Measurements from ENCODE around the gene RING1. TPM values are rescaled to one million over a fixed set of nuclear protein-coding genes. Genes with fewer than 3 reads are reported as not detected.

Gene RING1
- total RNA-seq, 4 donors from 2014 or later: 16.1 to 25.2 (median 21.6) TPM

GRCh38 chr6:33185190-33185589 lies 23.1 kb upstream of the RING1 start:
- no peaks in the 10 kb centered on the region for H3K9me3 ChIP-seq
- H3K36me3 ChIP-seq: peaks cover 0 to 6% (median 0%) of the 10 kb centered on the region in 3 donors
- H3K27me3 ChIP-seq: peaks cover 0 to 10% of the 10 kb centered on the region in 2 donors
- TF ChIP-seq POLR2A (IDR thresholded peaks at IDR 0.05) (no peak), EP300 (IDR thresholded peaks at IDR 0.05) (no peak)
- TF ChIP-seq, protein P1, sequence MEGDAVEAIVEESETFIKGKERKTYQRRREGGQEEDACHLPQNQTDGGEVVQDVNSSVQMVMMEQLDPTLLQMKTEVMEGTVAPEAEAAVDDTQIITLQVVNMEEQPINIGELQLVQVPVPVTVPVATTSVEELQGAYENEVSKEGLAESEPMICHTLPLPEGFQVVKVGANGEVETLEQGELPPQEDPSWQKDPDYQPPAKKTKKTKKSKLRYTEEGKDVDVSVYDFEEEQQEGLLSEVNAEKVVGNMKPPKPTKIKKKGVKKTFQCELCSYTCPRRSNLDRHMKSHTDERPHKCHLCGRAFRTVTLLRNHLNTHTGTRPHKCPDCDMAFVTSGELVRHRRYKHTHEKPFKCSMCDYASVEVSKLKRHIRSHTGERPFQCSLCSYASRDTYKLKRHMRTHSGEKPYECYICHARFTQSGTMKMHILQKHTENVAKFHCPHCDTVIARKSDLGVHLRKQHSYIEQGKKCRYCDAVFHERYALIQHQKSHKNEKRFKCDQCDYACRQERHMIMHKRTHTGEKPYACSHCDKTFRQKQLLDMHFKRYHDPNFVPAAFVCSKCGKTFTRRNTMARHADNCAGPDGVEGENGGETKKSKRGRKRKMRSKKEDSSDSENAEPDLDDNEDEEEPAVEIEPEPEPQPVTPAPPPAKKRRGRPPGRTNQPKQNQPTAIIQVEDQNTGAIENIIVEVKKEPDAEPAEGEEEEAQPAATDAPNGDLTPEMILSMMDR (IDR thresholded peaks at IDR 0.05): no peak
- 76 to 85% methylated on average over 6 to 9 of the region's 9 CpGs for WGBS, 2 donors
- H3K27ac ChIP-seq: no peak overlapping the region
- peaks cover 0 to 4% (median 0%) of the 10 kb centered on the region in 4 donors for H3K4me1 ChIP-seq
- no peak overlapping the region for H3K4me3 ChIP-seq
- no peak for DNase-seq (ENCODE audit: low spot score in 2 of 2)

DNA sequence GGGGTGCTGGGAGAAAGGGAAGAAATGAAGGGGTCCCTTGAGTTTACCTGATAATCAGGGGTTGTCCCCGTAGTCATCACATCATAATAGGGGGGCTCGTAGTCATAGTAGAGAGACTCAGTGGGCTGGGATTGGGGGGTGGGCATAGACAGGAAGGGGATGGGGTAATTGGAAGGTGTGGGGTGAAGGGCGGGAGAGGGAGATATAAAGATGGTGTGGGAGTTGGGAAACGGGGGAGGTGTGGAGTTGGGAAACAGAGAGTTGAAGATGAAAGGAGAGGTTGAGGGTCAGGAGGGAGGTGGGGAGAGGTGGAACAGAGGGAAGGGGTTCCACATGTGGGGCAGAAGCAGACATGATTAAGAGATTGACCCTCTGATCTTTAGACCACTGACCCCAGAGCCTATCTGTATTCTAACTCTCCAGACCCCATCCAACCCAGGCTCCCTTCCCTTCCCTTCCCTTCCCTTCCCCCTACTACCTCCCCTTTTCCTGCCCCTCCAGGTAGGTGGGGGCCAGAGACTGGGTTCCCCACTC lies 22.6 kb upstream of the RING1 start:
- Histone ChIP-seq H3K9me3 (no peaks in the 10 kb centered on the region), H3K4me3 (no peak overlapping the region), H3K36me3 (peaks cover 0 to 6% (median 0%) of the 10 kb centered on the region in 3 donors), H3K27me3 (peaks cover 0 to 10% of the 10 kb centered on the region in 2 donors), H3K4me1 (peaks cover 0 to 10% (median 0%) of the 10 kb centered on the region in 4 donors), H3K27ac (no peak overlapping the region)
- no peak for TF ChIP-seq EP300 (IDR thresholded peaks at IDR 0.05)
- TF ChIP-seq, protein P1 (IDR thresholded peaks at IDR 0.05): no peak
- no peak for TF ChIP-seq POLR2A (IDR thresholded peaks at IDR 0.05)
- no peak for DNase-seq (ENCODE audit: low spot score in 2 of 2)
- WGBS, 2 donors: 86 to 88% methylated on average over 4 of the region's 4 CpGs

- peaks cover 0 to 6% (median 0%) of the 10 kb centered on the region in 3 donors for H3K36me3 ChIP-seq
- WGBS, 2 donors: 91 to 93% methylated on average over 1 of the region's 1 CpG
- no peak for DNase-seq (ENCODE audit: low spot score in 2 of 2)
- H3K4me3 ChIP-seq: no peak overlapping the region
- peaks cover 0 to 31% (median 13%) of the 10 kb centered on the region in 4 donors for H3K4me1 ChIP-seq
- no peak overlapping the region for H3K27ac ChIP-seq
- no peak for TF ChIP-seq POLR2A (IDR thresholded peaks at IDR 0.05)
- TF ChIP-seq, protein P1 (IDR thresholded peaks at IDR 0.05): no peak
- no peak for TF ChIP-seq EP300 (IDR thresholded peaks at IDR 0.05)
- H3K27me3 ChIP-seq: peaks cover 0 to 27% of the 10 kb centered on the region in 2 donors
- H3K9me3 ChIP-seq: no peaks in the 10 kb centered on the region
Observed at GRCh38 chr6:33187809-33188208, 20.5 kb upstream of the RING1 start.

DNA sequence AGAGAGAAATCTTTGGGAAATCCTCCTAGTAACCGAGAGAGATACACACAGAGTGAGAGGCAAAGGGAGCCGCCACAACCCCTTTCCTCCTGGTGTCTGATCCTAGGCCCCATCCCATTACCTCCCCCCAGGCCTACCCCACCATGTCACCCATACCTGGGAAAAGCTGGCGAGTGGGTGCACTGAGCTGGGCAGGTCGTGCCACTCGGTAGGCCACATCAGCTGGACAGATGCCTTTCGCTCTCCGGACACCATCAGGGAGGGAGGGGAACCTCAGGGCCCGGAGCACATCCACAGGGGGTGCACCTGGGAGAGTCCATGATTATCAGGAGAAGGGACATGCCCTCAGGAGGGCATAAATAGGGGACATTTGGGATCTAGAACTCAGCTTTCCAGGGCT lies 19.1 kb upstream of the RING1 start:
- TF ChIP-seq, protein P1 (IDR thresholded peaks at IDR 0.05): no peak
- TF ChIP-seq EP300 (IDR thresholded peaks at IDR 0.05): no peak
- TF ChIP-seq POLR2A (IDR thresholded peaks at IDR 0.05): no peak
- DNase-seq (ENCODE audit: low spot score in 2 of 2): no peak
- Histone ChIP-seq H3K4me1 (peaks cover 0 to 44% (median 15%) of the 10 kb centered on the region in 4 donors), H3K36me3 (peaks cover 0 to 8% (median under 1%) of the 10 kb centered on the region in 3 donors), H3K9me3 (no peaks in the 10 kb centered on the region), H3K27me3 (peaks cover 0 to 28% of the 10 kb centered on the region in 2 donors), H3K27ac (no peak overlapping the region), H3K4me3 (no peak overlapping the region)
- 85 to 92% methylated on average over 7 to 8 of the region's 8 CpGs for WGBS, 2 donors

GRCh38 chr6:33189625-33190448 lies 18.5 kb upstream of the RING1 start:
- 55 to 59% methylated on average over 7 of the region's 7 CpGs for WGBS, 2 donors
- Histone ChIP-seq H3K9me3 (no peaks in the 10 kb centered on the region), H3K27me3 (peaks cover 0 to 28% of the 10 kb centered on the region in 2 donors), H3K27ac (peak overlapping the region in 1 of 4 donors; percentile 26), H3K36me3 (peaks cover 0 to 15% (median 5%) of the 10 kb centered on the region in 3 donors), H3K4me3 (no peak overlapping the region), H3K4me1 (peaks cover 0 to 44% (median 15%) of the 10 kb centered on the region in 4 donors)
- no peak for DNase-seq (ENCODE audit: low spot score in 2 of 2)
- TF ChIP-seq EP300 (IDR thresholded peaks at IDR 0.05) (no peak), POLR2A (IDR thresholded peaks at IDR 0.05) (no peak)
- TF ChIP-seq, protein P1 (IDR thresholded peaks at IDR 0.05): no peak
